WTC11 (cell line): ENCODE data around the gene CNTNAP2.

Experiments used
- TF ChIP-seq, protein P1 (sequence below): sonication (generic); formaldehyde crosslinking; IDR thresholded peaks from 2 replicates; pipeline ENCODE4 v1.8.1; 2023; ENCODE audit warnings: mild to moderate bottlenecking, missing genetic modification reagents, borderline replicate concordance
- TF ChIP-seq, protein P2 (sequence below): sonication (generic); formaldehyde crosslinking; IDR thresholded peaks from 2 replicates; pipeline ENCODE4 v1.8.0; 2022; ENCODE audit warnings: mild to moderate bottlenecking, missing genetic modification reagents

DNA sequence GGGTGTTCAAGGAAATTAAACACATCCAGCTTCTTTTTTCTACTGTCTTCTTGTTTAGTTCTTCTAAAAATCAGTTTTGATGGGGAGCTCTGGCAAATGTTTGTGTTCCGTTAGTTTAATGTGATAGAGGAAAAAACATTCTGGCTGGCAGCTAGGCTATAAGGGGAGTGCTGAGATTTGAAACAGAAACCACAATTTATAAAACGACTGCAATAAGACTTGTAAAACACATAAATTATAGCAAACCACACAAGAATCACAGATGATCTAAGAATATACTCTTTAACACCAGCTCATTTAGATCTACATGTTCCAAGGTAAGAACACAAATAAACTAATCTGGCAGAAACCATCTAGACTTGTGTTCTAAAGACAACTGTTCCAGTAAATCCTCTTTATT is 425.5 kb downstream of the CNTNAP2 start:
- TF ChIP-seq, protein P1, sequence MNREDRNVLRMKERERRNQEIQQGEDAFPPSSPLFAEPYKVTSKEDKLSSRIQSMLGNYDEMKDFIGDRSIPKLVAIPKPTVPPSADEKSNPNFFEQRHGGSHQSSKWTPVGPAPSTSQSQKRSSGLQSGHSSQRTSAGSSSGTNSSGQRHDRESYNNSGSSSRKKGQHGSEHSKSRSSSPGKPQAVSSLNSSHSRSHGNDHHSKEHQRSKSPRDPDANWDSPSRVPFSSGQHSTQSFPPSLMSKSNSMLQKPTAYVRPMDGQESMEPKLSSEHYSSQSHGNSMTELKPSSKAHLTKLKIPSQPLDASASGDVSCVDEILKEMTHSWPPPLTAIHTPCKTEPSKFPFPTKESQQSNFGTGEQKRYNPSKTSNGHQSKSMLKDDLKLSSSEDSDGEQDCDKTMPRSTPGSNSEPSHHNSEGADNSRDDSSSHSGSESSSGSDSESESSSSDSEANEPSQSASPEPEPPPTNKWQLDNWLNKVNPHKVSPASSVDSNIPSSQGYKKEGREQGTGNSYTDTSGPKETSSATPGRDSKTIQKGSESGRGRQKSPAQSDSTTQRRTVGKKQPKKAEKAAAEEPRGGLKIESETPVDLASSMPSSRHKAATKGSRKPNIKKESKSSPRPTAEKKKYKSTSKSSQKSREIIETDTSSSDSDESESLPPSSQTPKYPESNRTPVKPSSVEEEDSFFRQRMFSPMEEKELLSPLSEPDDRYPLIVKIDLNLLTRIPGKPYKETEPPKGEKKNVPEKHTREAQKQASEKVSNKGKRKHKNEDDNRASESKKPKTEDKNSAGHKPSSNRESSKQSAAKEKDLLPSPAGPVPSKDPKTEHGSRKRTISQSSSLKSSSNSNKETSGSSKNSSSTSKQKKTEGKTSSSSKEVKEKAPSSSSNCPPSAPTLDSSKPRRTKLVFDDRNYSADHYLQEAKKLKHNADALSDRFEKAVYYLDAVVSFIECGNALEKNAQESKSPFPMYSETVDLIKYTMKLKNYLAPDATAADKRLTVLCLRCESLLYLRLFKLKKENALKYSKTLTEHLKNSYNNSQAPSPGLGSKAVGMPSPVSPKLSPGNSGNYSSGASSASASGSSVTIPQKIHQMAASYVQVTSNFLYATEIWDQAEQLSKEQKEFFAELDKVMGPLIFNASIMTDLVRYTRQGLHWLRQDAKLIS (CRISPR knock-in tag), result no peak
- TF ChIP-seq, protein P2, sequence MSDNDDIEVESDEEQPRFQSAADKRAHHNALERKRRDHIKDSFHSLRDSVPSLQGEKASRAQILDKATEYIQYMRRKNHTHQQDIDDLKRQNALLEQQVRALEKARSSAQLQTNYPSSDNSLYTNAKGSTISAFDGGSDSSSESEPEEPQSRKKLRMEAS (CRISPR knock-in tag), result no peak
